ENCODE data around the gene CAPZB. TPM values are rescaled to one million over a fixed set of nuclear protein-coding genes. Genes with fewer than 3 reads are reported as not detected.
A peak's percentile ranks its signal among the peaks of the same experiment; 100 is the strongest.

The CAPZB gene
- total RNA-seq, 4 donors from 2014 or later: 107 to 210 (median 119) TPM

DNA sequence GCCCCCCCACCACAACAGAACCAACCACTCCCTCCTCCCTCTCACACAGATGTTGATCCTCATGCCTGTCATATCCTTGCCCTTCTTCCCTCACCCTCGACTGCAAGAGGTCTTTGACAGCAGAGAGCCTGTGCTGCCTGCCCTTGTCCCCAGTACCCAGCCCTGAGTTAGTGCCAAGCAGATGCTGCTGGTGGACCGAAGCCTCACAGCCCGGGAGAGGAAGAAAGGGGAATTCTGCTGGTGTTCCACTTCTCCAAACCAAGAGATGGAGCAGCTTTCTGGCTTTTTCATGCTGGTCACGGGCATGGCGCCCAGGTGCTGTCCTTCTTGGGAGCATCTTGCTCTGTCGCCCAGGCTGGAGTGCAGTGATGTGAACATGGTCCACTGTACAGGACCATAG lies 104.1 kb downstream of the CAPZB start:
- H3K9me3 ChIP-seq: no peaks in the 10 kb centered on the region
- TF ChIP-seq POLR2A (IDR thresholded peaks at IDR 0.05): no peak
- TF ChIP-seq, protein P1, sequence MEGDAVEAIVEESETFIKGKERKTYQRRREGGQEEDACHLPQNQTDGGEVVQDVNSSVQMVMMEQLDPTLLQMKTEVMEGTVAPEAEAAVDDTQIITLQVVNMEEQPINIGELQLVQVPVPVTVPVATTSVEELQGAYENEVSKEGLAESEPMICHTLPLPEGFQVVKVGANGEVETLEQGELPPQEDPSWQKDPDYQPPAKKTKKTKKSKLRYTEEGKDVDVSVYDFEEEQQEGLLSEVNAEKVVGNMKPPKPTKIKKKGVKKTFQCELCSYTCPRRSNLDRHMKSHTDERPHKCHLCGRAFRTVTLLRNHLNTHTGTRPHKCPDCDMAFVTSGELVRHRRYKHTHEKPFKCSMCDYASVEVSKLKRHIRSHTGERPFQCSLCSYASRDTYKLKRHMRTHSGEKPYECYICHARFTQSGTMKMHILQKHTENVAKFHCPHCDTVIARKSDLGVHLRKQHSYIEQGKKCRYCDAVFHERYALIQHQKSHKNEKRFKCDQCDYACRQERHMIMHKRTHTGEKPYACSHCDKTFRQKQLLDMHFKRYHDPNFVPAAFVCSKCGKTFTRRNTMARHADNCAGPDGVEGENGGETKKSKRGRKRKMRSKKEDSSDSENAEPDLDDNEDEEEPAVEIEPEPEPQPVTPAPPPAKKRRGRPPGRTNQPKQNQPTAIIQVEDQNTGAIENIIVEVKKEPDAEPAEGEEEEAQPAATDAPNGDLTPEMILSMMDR (IDR thresholded peaks at IDR 0.05): no peak
- peaks cover 0 to 39% (median 4%) of the 10 kb centered on the region in 4 donors for H3K4me1 ChIP-seq
- H3K27ac ChIP-seq: no peak overlapping the region
- no peaks in the 10 kb centered on the region for H3K27me3 ChIP-seq
- no peak for DNase-seq
- H3K36me3 ChIP-seq: peaks cover 0 to 69% (median 0%) of the 10 kb centered on the region in 3 donors
- H3K4me3 ChIP-seq: no peak overlapping the region

DNA sequence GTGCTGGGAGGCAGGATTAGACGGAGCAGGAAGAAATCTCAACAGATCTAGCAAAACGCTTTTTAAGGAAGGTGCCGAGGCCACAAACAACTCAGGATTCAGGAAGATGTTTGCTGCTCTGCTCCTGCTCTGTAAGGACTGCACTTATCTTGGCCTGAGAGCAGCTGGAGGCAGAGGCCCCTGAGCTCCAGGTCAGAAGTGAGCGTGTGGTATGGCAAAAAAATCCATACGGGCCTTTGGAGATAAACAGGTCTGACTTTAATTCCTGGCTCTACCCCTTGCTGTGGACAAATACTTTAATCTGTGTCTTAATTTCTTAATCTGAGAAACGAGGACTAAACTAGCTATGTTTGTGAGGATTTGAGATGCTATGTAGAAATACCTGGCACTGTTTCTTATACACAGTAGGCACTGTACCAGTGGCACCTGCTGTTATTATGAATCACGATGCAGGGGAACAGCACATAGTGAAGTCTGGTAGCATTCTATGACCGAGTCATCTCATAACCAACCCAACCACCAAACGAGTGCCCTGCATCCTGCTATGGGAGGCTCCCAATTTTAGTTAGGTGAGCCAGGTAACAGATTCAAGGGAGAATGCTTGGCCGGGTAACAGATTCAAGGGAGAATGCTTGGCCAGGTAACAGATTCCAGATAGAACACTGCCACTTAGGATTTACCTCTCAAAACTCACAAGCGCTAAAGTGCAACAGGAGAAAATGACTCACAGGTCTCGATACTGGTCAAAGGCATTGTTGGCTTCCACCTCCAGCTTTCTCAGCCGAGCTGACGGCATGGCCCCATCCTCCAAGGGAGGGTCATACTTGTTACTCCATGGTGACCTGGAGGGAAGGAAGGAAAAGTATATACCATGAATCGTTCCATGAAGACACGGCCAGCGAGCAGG lies 107.3 kb downstream of the CAPZB start:
- no peak for DNase-seq
- no peaks in the 10 kb centered on the region for H3K27me3 ChIP-seq
- no peaks in the 10 kb centered on the region for H3K9me3 ChIP-seq
- H3K4me1 ChIP-seq: peaks cover 0 to 22% (median 2%) of the 10 kb centered on the region in 4 donors
- TF ChIP-seq, protein P1 (IDR thresholded peaks at IDR 0.05): no peak
- TF ChIP-seq POLR2A (IDR thresholded peaks at IDR 0.05): no peak
- peaks cover 0 to 89% (median 0%) of the 10 kb centered on the region in 3 donors for H3K36me3 ChIP-seq
- no peak overlapping the region for H3K4me3 ChIP-seq
- peak overlapping the region in 3 of 4 donors; percentile 13 to 76 (median 63) for H3K27ac ChIP-seq

- no peak for DNase-seq
- no peak overlapping the region for H3K4me3 ChIP-seq
- H3K9me3 ChIP-seq: no peaks in the 10 kb centered on the region
- H3K4me1 ChIP-seq: peaks cover 0 to 26% (median 2%) of the 10 kb centered on the region in 4 donors
- H3K27me3 ChIP-seq: no peaks in the 10 kb centered on the region
- H3K36me3 ChIP-seq: peaks cover 0 to 87% (median 0%) of the 10 kb centered on the region in 3 donors
- TF ChIP-seq, protein P1 (IDR thresholded peaks at IDR 0.05): no peak
- TF ChIP-seq POLR2A (IDR thresholded peaks at IDR 0.05): no peak
- H3K27ac ChIP-seq: peak overlapping the region in 3 of 4 donors; percentile 13 to 76 (median 63)
Measured at GRCh38 chr1:19376428-19377372, 108.6 kb downstream of the CAPZB start.

GRCh38 chr1:19375631-19376400 lies 109.5 kb downstream of the CAPZB start:
- H3K4me1 ChIP-seq: peaks cover 0 to 26% (median 2%) of the 10 kb centered on the region in 4 donors
- no peak for DNase-seq
- H3K36me3 ChIP-seq: peaks cover 0 to 86% (median 0%) of the 10 kb centered on the region in 3 donors
- H3K27me3 ChIP-seq: no peaks in the 10 kb centered on the region
- peak overlapping the region in 2 of 4 donors; percentile 63 to 76 for H3K27ac ChIP-seq
- H3K9me3 ChIP-seq: no peaks in the 10 kb centered on the region
- TF ChIP-seq POLR2A (IDR thresholded peaks at IDR 0.05): no peak
- TF ChIP-seq, protein P1 (IDR thresholded peaks at IDR 0.05): no peak
- no peak overlapping the region for H3K4me3 ChIP-seq

- Histone ChIP-seq H3K27me3 (no peaks in the 10 kb centered on the region), H3K36me3 (peaks cover 0 to 77% (median 0%) of the 10 kb centered on the region in 3 donors), H3K27ac (peak overlapping the region in 2 of 4 donors; percentile 14 to 41), H3K4me3 (no peak overlapping the region), H3K4me1 (peaks cover 0 to 26% (median 2%) of the 10 kb centered on the region in 4 donors), H3K9me3 (no peaks in the 10 kb centered on the region)
- DNase-seq: no peak
- TF ChIP-seq, protein P1 (IDR thresholded peaks at IDR 0.05): no peak
- no peak for TF ChIP-seq POLR2A (IDR thresholded peaks at IDR 0.05)
Measured at GRCh38 chr1:19374926-19375325, 110.4 kb downstream of the CAPZB start.
